A673 (cell line): ENCODE results near the gene CAP1. TPM values are rescaled to one million over a fixed set of nuclear protein-coding genes. Genes with fewer than 3 reads are reported as not detected.
A peak's percentile ranks its signal among the peaks of the same experiment; 100 is the strongest.

ENCODE experiments used
- BruUV-seq: library from RNA; stranded (reverse); fragments of 400-500 nt; replicated peaks from 2 replicates; lab custom pipeline; 2021; lab: Mats Ljungman, UMichigan
- CTCF ChIA-PET: fragments of 300-600 bp; sonication (Branson Sonifier 250); formaldehyde crosslinking; loops from one replicate; lab custom pipeline; 2022; ENCODE audit warnings: antibody characterized with exemption; lab: Charles Lee
- POLR2A ChIA-PET: fragments of 300-600 bp; sonication (Branson Sonifier 250); formaldehyde crosslinking; loops from one replicate; lab custom pipeline; 2022; ENCODE audit warnings: antibody characterized with exemption; ENCODE audit not compliant: low non-redundant PET; lab: Charles Lee
- DNase-seq: peaks from one replicate; pipeline ENCODE4 v3.0.0-alpha.2; 2015; ENCODE audit warnings: low spot score
- H3K27ac ChIP-seq: fragments of 200-600 bp; sonication (generic); 2 replicates; pipeline ENCODE4 v1.5.1; 2016; ENCODE audit warnings: mixed run types, low read depth, mild to moderate bottlenecking, mixed read lengths, antibody characterized with exemption, low read length; ENCODE audit not compliant: poor library complexity, severe bottlenecking
- H3K27me3 ChIP-seq: fragments of 200-600 bp; sonication (generic); replicated peaks from 2 replicates; pipeline ENCODE4 v1.6.1; 2017; ENCODE audit warnings: mixed run types, low read depth, mild to moderate bottlenecking, mixed read lengths, antibody characterized with exemption, low read length; ENCODE audit not compliant: insufficient read depth, poor library complexity
- H3K36me3 ChIP-seq: fragments of 200-600 bp; sonication (generic); 2 replicates; pipeline ENCODE4 v1.6.1; 2016; ENCODE audit warnings: mixed run types, mild to moderate bottlenecking, mixed read lengths, antibody characterized with exemption, low read length; ENCODE audit not compliant: insufficient read depth, poor library complexity, severe bottlenecking
- H3K4me1 ChIP-seq: fragments of 200-600 bp; sonication (generic); 2 replicates; pipeline ENCODE4 v1.6.1; 2017; ENCODE audit warnings: mixed run types, mild to moderate bottlenecking, mixed read lengths, antibody characterized with exemption, low read length; ENCODE audit not compliant: insufficient read depth, poor library complexity, severe bottlenecking
- H3K4me3 ChIP-seq: fragments of 200-600 bp; sonication (generic); 2 replicates; pipeline ENCODE4 v1.5.1; 2016; ENCODE audit warnings: low read depth, mixed run types, mild to moderate bottlenecking, mixed read lengths, low read length; ENCODE audit not compliant: poor library complexity, severe bottlenecking
- H3K9me3 ChIP-seq: fragments of 200-600 bp; sonication (generic); 2 replicates; pipeline ENCODE4 v1.6.1; 2016; ENCODE audit warnings: mixed run types, low read depth, mild to moderate bottlenecking, mixed read lengths, antibody characterized with exemption, low read length; ENCODE audit not compliant: poor library complexity, severe bottlenecking
- CTCF ChIP-seq: fragments of 300-800, 200-600 bp; sonication (generic); conservative IDR thresholded peaks from 2 replicates; pipeline ENCODE4 v1.5.1; 2017; ENCODE audit warnings: low read depth, mild to moderate bottlenecking, antibody characterized with exemption, low read length, moderate library complexity, mixed read lengths
- EZH2 ChIP-seq: fragments of 200-600 bp; sonication (generic); IDR thresholded peaks from 2 replicates; pipeline ENCODE4 v1.6.1; 2017; ENCODE audit warnings: borderline replicate concordance, low read depth, mild to moderate bottlenecking, mixed read lengths, antibody characterized with exemption, low read length; ENCODE audit not compliant: poor library complexity, severe bottlenecking
- intact Hi-C: fragments of 100-400 bp; cut with micrococcal nuclease; formaldehyde crosslinking; loops from one replicate; pipeline ENCODE4 v1.10.0; 2022; ENCODE audit not compliant: unreplicated experiment
- total RNA-seq: library from RNA; stranded (reverse); gene quantifications from 2 replicates; pipeline ENCODE4 v1.2.3, GENCODE V29; 2021

Gene CAP1
- total RNA-seq, 1 experiment from 2014 or later = 285 TPM

GRCh38 chr1:40078512-40079333 is 38.2 kb downstream of the CAP1 start:
- Histone ChIP-seq H3K27me3 (no peaks in the 10 kb centered on the region), H3K27ac (no peak overlapping the region), H3K9me3 (no peaks in the 10 kb centered on the region), H3K36me3 (peaks cover 42% of the 10 kb centered on the region), H3K4me3 (no peak overlapping the region), H3K4me1 (no peaks in the 10 kb centered on the region)
- TF ChIP-seq EZH2 (no peak), CTCF (peak; percentile 82)
- ChIA-PET POLR2A (no interaction called here), CTCF (interaction anchor here (0.6 to 0.7 kb wide), 3 partner anchors 8 to 772 kb away, joined by 3 to 4 read pairs (median 3); no protein-coding TSS in a partner anchor)
- peak; percentile 76 for DNase-seq
- intact Hi-C loops = loop anchor here (5.0 kb wide), 1 partner anchor 259 kb away; no protein-coding TSS in a partner anchor
- no TSS peak for BruUV-seq

GRCh38 chr1:40079774-40080400 is 39.4 kb downstream of the CAP1 start:
- intact Hi-C loops = loop anchor here (5.0 to 10.0 kb wide), 2 partner anchors 257 to 325 kb away; no protein-coding TSS in a partner anchor
- DNase-seq = no peak
- Histone ChIP-seq H3K36me3 (peaks cover 37% of the 10 kb centered on the region), H3K9me3 (no peaks in the 10 kb centered on the region), H3K4me1 (no peaks in the 10 kb centered on the region), H3K27ac (no peak overlapping the region), H3K27me3 (no peaks in the 10 kb centered on the region), H3K4me3 (no peak overlapping the region)
- CTCF ChIA-PET = interaction anchor here (0.6 kb wide), 1 partner anchor 82 kb away, joined by 3 read pairs; no protein-coding TSS in a partner anchor
- TF ChIP-seq EZH2 = no peak
- no peak for TF ChIP-seq CTCF
- no TSS peak for BruUV-seq
- POLR2A ChIA-PET = no interaction called here

GRCh38 chr1:40081871-40082270 is 41.3 kb downstream of the CAP1 start:
- intact Hi-C loops = loop anchor here (10.0 kb wide), 1 partner anchor 323 kb away; no protein-coding TSS in a partner anchor
- no TSS peak for BruUV-seq
- Histone ChIP-seq H3K27ac (no peak overlapping the region), H3K36me3 (peaks cover 27% of the 10 kb centered on the region), H3K27me3 (no peaks in the 10 kb centered on the region), H3K4me3 (no peak overlapping the region), H3K9me3 (no peaks in the 10 kb centered on the region), H3K4me1 (no peaks in the 10 kb centered on the region)
- ChIA-PET CTCF (no interaction called here), POLR2A (no interaction called here)
- TF ChIP-seq CTCF = no peak
- DNase-seq = no peak
